Measurements from ENCODE around the gene LCE2C.

- TF ChIP-seq, protein P1, sequence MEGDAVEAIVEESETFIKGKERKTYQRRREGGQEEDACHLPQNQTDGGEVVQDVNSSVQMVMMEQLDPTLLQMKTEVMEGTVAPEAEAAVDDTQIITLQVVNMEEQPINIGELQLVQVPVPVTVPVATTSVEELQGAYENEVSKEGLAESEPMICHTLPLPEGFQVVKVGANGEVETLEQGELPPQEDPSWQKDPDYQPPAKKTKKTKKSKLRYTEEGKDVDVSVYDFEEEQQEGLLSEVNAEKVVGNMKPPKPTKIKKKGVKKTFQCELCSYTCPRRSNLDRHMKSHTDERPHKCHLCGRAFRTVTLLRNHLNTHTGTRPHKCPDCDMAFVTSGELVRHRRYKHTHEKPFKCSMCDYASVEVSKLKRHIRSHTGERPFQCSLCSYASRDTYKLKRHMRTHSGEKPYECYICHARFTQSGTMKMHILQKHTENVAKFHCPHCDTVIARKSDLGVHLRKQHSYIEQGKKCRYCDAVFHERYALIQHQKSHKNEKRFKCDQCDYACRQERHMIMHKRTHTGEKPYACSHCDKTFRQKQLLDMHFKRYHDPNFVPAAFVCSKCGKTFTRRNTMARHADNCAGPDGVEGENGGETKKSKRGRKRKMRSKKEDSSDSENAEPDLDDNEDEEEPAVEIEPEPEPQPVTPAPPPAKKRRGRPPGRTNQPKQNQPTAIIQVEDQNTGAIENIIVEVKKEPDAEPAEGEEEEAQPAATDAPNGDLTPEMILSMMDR (IDR thresholded peaks at IDR 0.05 in 8 of 11, conservative IDR thresholded peaks at IDR 0.05 in 3 of 11), result no peak
- no peak for TF ChIP-seq POLR2A (IDR thresholded peaks at IDR 0.05)
These were observed 48.3 kb upstream of the LCE2C start for GRCh38 chr1:152626744-152627143.
